ENCODE data around the gene ELFN1. TPM values are rescaled to one million over a fixed set of nuclear protein-coding genes. Genes with fewer than 3 reads are reported as not detected.

The ELFN1 gene
- total RNA-seq, 1 donor from 2014 or later = 19.7 TPM

DNA sequence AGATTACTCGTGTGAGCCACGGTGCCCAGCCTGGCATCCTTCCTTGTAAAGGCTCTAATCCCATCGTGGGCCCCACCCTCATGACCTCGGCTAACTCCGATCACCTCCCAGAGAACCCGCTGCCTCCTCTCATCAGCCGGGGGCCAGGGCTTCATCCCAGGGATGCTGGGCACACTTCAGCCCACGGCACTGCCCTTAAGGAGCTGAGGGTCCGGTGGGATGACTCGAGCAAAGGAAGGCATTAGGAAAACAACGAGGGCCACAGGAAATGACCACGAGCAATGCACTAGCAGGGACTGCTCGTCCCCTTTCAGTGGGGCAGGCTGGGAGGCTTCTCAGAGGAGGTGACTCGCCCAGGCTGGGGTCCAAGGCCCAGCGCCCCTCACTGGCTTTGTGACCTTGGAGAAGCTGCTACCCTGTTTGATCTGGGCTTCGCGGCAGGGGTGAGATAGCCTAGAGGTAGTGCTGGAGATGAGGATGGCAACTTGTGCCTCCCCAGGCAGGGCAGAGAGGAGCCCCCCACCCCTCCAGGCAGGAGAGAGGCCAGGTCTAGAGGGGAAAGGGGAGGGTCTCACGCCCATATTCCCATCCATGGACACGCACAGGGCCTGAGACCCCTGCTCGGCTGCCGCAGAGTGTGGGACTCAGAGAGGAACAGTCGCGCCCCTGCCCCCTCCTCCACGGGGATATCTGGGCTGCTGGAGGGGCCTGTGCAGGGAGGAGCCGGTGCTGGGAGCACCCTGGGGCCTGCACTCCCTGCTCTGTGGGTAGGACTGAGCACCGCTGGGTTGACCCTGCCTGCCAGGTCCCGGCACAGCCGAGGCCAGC lies 26.8 kb downstream of the ELFN1 start:
- Histone ChIP-seq H3K9me3 (ENCODE audit: insufficient read depth, low read depth, low read length) (peaks cover 1% of the 10 kb centered on the region), H2AFZ (ENCODE audit: low read depth, low read length) (no peak overlapping the region), H4K20me1 (ENCODE audit: insufficient read depth, low read length) (peaks cover 21% of the 10 kb centered on the region), H3K4me3 (ENCODE audit: insufficient read depth, low read depth, low read length) (no peak overlapping the region), H3K4me2 (ENCODE audit: low read length) (no peak overlapping the region), H3K27me3 (ENCODE audit: insufficient read depth, low read length) (no peaks in the 10 kb centered on the region), H3K36me3 (ENCODE audit: insufficient read depth, low read length) (no peaks in the 10 kb centered on the region), H3K79me2 (ENCODE audit: insufficient read depth, low read length) (no peaks in the 10 kb centered on the region), H3K9ac (ENCODE audit: low read length) (no peak overlapping the region), H3K27ac (ENCODE audit: low read depth, low read length) (no peak overlapping the region), H3K4me1 (ENCODE audit: insufficient read depth, low read length) (peaks cover 13% of the 10 kb centered on the region)
- H3K4me1 Mint-ChIP-seq (ENCODE audit: low read depth, unreplicated experiment) = peaks cover 9% of the 10 kb centered on the region
- peaks cover 1% of the 10 kb centered on the region for H3K9me3 Mint-ChIP-seq (ENCODE audit: unreplicated experiment)
- no peaks in the 10 kb centered on the region for H3K27me3 Mint-ChIP-seq (ENCODE audit: low read depth, unreplicated experiment)
- TF ChIP-seq, protein P1, sequence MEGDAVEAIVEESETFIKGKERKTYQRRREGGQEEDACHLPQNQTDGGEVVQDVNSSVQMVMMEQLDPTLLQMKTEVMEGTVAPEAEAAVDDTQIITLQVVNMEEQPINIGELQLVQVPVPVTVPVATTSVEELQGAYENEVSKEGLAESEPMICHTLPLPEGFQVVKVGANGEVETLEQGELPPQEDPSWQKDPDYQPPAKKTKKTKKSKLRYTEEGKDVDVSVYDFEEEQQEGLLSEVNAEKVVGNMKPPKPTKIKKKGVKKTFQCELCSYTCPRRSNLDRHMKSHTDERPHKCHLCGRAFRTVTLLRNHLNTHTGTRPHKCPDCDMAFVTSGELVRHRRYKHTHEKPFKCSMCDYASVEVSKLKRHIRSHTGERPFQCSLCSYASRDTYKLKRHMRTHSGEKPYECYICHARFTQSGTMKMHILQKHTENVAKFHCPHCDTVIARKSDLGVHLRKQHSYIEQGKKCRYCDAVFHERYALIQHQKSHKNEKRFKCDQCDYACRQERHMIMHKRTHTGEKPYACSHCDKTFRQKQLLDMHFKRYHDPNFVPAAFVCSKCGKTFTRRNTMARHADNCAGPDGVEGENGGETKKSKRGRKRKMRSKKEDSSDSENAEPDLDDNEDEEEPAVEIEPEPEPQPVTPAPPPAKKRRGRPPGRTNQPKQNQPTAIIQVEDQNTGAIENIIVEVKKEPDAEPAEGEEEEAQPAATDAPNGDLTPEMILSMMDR (IDR thresholded peaks at IDR 0.05; ENCODE audit: insufficient read depth, low read depth, low read length) = no peak
- no peak for TF ChIP-seq EZH2 (IDR thresholded peaks at IDR 0.05; ENCODE audit: insufficient read depth, low read length)
- FAIRE-seq (no peak), DNase-seq (ENCODE audit: low read depth) (no peak)
- peaks cover 9% of the 10 kb centered on the region for H3K36me3 Mint-ChIP-seq (ENCODE audit: low read depth, unreplicated experiment)
- H3K4me3 Mint-ChIP-seq (ENCODE audit: unreplicated experiment) = no peak overlapping the region
- no peak overlapping the region for H3K27ac Mint-ChIP-seq (ENCODE audit: unreplicated experiment)

DNA sequence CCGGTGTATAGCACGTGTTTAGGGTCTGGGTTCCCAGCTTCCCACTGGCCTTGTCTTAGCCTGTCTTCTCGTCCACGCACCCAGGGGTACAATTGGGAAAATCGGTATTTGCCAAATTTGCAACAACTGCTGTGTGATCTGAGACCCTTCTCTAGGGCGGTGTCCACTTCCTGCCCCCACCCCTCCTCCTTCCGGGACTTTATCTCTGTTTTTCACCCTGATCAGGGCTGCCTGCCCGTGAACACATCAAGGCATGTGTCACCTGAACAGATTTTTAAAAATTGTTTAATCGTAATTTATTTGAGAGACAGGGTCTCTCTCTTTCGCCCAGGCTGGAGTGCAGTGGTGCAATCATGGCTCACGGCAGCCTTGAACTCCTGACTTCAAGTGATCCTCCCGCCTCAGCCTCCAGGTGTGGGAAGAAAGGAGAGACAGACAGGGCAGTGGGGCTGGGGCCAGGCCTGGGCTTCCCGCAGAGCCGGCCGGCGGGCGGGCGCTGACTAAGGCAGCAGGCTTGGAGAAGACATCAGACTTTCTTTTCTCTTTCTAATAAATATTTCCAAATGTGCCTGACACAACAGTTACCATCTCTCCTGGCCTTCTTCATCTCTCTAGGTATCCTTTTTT lies 27.5 kb downstream of the ELFN1 start:
- Histone ChIP-seq H3K27ac (ENCODE audit: low read depth, low read length) (no peak overlapping the region), H3K9me3 (ENCODE audit: insufficient read depth, low read depth, low read length) (peaks cover 4% of the 10 kb centered on the region), H3K36me3 (ENCODE audit: insufficient read depth, low read length) (no peaks in the 10 kb centered on the region), H3K4me1 (ENCODE audit: insufficient read depth, low read length) (peaks cover 10% of the 10 kb centered on the region), H3K4me3 (ENCODE audit: insufficient read depth, low read depth, low read length) (no peak overlapping the region), H2AFZ (ENCODE audit: low read depth, low read length) (no peak overlapping the region), H3K4me2 (ENCODE audit: low read length) (no peak overlapping the region), H3K79me2 (ENCODE audit: insufficient read depth, low read length) (no peaks in the 10 kb centered on the region), H3K27me3 (ENCODE audit: insufficient read depth, low read length) (no peaks in the 10 kb centered on the region), H4K20me1 (ENCODE audit: insufficient read depth, low read length) (peaks cover 21% of the 10 kb centered on the region), H3K9ac (ENCODE audit: low read length) (no peak overlapping the region)
- Mint-ChIP-seq H3K27me3 (ENCODE audit: low read depth, unreplicated experiment) (no peaks in the 10 kb centered on the region), H3K27ac (ENCODE audit: unreplicated experiment) (no peak overlapping the region), H3K9me3 (ENCODE audit: unreplicated experiment) (peaks cover 4% of the 10 kb centered on the region), H3K36me3 (ENCODE audit: low read depth, unreplicated experiment) (peaks cover 9% of the 10 kb centered on the region), H3K4me3 (ENCODE audit: unreplicated experiment) (no peak overlapping the region), H3K4me1 (ENCODE audit: low read depth, unreplicated experiment) (peaks cover 9% of the 10 kb centered on the region)
- TF ChIP-seq, protein P1 (IDR thresholded peaks at IDR 0.05; ENCODE audit: insufficient read depth, low read depth, low read length) = no peak
- TF ChIP-seq EZH2 (IDR thresholded peaks at IDR 0.05; ENCODE audit: insufficient read depth, low read length) = no peak
- no peak for FAIRE-seq
- DNase-seq (ENCODE audit: low read depth) = no peak

Data from astrocyte (in vitro differentiated cells and primary cell).